HG03442 (cell line): ENCODE data around the gene TBC1D9B.
A peak's percentile ranks its signal among the peaks of the same experiment; 100 is the strongest.

ENCODE experiments used
- ATAC-seq: cut with Tn5 transposase; IDR thresholded peaks from one replicate; pipeline ENCODE4 v1.9.1; 2021; ENCODE audit warnings: mild to moderate bottlenecking, moderate library complexity; ENCODE audit not compliant: unreplicated experiment

Gene TBC1D9B

DNA sequence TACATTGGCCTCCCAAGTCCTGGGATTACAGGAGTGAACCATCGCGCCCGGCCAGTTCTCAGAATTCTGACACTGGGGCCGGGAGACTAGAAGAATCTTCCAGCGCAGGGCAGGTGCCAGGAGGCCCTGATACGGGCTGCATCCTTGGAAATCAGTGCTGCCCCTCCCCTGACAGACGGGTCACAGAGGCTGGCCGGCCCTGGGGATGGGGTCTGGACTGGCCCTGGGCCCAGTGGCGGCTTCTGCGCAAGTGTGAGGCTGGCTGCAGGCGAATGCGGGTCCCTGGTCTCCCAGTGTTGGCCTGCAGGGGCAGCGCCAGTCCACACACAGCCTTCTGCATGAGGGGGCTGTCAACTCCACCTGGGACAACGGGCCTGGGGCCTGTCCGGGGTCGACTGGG lies 831 bp upstream of the TBC1D9B start:
- no peak for ATAC-seq

DNA sequence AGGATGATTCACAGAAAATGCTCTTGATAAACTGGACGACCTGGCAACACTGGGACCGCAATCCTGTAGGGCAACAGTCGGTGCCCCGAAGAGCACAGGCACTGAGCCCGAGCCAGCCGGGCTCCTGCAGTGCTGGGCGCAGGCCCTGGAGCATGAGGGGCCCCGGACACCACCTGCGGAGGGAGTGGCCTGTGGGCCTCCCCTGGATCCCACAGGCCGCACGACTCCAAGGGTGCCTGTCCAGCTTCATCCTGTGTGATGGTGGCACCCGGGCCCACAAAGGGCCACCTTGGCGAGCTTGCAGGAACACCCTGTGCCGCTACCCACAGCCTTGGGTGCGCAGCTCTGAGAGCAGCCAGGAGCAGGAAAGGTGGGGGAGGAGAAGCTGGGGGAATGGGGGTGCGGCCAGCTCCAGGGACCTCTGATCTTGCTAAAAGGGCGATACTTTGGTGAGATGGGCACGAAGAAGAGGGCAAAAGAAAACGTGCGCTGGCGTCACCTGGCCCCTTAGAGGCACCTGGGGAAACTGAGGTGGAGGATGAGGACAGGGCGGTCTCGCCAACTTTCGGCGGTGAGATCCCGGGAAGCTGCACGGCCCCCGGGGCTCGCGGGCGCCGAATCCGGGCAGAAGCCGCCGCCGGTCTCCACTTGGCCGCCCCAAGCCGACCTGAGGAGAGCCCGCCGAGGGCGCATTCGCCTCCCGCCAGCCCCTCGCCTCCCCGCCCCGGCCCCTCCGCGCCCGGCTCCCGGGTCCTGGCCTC lies 722 bp downstream of the TBC1D9B start:
- peak; percentile 31 for ATAC-seq

DNA sequence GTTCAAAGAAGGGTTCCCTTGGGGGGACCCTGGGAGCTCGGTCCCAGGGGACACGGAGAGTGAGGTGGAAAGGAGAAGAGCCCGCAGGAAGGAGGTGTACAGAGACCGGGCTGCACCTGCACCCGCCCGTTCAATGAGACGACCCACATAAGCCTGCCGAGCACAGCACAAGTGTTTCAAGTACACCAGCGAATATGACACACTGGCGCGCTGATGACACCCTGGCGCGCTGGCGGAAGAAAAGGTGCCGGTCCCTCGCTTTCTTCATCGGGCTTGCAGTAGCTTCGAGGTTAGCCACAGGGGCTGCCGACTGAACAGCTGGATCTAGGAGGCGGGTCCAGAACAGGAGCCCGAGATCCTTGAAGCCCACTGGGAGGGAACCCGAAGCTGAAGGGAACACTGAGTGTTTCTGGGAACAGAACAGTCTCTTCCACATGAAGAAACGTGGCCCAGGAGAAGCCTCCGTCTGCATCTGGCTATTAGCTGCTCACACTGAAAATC lies 1.4 kb downstream of the TBC1D9B start:
- no peak for ATAC-seq

DNA sequence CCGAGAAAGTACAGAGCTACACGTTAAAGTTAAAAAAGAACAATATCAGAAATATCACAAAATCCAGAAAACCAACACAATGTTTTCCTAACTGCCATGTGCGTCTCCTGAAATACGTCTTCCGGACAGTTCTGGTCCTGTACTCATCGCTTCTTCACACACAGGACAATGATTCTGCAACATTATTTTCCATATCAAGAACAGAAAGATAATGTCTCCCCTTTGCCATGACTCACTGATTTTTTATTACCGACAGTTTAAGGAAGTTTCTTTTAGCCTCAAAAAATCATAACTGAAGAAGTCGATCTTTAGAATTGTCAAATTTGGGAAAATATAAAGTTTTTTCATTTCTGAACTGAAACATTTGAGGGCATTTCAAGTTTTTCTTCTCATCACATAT lies 2.5 kb downstream of the TBC1D9B start:
- no peak for ATAC-seq

DNA sequence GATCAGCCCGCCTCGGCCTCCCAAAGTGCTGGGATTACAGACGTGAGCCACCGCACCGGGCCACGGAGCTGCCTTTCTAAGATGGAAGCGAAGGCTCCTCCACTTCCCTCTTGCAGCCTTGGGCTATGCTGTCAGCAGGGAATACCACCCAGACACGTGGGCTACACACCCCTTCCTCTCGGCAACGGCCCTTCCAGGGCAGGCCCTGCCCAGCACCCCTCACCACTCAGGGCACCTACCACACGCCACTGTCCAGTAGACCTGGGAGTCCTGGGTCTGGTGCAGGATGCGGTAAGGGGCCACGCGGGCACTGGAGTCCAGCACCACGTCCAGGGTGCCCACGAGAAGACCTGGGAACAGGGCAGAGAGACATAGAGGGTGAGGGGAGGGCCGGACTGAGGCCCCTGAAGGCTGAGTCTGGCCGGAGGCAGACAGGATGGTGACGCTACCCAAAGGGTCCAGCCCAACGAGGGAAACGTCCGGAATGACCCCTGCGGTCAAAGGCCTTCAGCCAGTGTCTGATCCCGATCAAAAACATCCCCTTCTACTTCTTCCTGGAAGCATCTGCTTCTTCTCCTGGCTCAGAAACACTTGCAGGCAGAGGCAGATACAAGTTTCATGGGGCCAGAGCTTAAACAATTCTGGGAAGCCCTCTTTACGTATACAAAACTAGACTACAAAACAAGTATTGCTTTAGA lies 3.1 kb downstream of the TBC1D9B start:
- ATAC-seq = no peak

DNA sequence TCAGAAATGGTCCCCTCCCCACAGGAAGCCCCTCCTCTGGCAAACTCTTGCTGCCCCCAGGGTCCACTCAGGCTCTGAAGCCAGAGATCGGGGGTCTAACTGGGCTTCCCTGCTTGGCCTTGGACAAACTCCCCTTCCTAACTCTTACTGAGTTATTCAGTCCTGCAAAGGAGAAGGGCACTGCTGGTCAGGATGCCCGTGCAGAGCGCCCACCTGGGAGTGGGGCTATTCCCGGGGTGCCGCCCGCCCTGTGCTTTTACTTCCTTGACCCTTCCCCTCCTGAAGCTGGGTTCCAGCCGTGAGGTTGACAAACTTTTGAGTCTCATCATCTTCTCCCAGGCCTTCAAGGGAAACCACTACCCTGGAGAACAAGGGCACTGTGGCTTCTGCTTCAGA lies 4.9 kb downstream of the TBC1D9B start:
- no peak for ATAC-seq

DNA sequence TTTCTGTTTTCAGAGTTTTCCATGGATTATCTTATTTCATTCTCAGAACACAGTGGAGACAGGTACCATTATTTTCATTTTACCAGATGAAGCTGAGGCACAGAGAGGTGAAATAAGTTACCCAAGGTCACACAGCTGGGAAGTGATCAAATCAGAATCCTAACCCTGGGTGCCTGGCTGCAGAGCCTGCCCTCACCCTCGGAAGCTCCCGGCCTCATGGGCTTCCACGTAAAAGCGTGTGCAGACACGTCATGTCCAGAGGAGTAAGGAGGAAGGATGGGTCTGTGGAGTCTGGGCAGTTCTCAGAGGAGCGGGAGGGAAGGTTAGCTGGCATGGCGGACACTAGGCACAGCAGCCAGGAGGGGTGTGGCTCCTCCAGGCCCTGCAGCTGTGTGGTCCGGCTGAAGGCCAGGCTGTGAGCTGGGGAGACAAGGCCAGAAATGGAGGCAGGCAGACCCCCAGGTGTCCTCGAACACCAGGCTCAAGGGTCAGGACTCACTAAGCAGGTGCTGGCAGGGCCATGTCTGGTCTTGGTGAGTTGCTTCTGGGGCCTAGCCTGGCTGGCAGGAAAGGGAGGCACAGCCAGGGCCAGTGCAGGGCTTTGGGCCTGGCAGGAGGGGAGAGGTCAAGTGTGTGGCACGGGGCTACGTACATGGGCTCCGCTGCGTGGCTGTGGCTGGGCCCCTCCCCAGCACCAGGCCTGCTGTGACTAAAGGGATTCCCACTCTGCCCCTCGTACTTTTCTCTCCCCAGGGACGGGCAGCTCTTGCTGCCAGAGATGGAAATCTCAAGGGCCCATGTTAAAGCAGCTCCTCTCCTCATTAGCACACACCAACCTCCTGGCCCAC lies 5.6 kb downstream of the TBC1D9B start:
- ATAC-seq = no peak

DNA sequence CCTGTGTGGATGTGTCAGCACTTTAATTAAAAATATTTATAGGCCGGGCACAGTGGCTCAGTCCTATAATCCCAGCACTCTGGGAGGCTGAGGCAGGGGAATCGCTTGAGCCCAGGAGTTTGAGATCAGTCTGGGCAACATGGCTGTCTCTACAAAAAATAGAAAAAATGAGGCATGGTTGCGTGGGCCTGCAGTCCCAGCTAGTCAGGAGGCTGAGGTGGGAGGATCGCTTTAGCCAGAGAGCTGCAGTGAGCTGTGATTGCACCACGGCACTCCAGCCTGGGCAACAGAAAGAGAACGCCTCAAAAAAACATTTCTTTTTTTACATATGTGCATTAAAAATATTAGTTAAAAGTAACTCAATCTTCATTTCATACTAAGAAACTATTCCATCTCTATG lies 6.2 kb downstream of the TBC1D9B start:
- no peak for ATAC-seq

DNA sequence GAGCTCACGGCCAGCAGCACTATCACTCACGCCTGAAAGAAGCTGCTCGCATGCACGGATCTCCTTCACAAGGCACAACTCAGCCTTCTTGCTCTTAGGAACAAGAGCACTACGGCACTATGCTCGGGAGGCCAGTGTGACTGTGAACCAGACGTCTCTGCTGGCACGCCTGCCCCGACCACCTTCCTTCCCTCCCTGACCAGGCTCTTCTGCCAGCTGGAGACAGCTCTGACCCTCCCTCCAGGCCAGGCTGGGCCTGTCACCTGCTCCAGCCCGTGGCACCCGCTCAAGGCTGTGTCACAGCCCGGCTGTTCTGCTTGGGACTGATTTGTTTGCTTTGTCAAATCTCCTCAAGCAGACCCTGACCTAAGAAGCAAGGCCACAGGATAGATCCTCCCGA lies 7.0 kb downstream of the TBC1D9B start:
- no peak for ATAC-seq

DNA sequence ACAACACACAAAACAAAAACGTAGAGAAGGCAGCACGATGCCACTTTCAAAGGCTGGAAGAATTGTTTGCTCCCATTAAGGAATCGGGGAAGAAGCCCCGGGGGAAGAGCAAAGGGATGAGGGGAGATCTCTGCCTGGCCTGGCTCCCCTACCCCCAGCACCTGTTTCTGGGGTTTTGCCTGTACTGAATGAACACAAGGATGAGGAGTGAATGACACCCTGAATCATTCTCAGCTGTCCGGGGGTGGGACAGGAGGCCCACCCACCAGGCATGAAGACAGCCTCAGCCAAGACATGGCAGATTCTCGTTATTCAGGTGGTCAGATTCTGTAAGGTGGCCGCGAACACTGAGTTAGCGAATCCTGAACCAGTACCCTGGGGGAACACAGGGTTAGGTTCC lies 7.5 kb downstream of the TBC1D9B start:
- no peak for ATAC-seq

DNA sequence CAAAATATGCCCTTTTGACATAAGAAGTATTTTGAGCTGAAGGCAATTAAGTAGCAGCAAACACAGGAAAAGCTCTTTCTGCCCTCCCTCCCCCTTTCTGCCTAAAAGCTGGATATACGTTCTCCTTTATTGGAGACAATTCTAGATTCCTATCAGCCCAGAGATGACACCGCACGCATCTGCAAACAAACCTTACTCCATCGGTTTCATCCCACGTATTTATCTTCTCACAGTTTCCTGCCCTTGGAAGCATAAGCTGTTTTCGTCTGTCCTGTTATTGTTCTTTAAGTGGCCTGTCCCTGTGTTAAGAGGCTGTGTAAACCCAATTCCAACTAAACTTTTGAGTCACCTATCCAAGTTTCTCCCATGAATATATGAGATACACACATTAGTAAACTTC lies 11.8 kb downstream of the TBC1D9B start:
- ATAC-seq = no peak

DNA sequence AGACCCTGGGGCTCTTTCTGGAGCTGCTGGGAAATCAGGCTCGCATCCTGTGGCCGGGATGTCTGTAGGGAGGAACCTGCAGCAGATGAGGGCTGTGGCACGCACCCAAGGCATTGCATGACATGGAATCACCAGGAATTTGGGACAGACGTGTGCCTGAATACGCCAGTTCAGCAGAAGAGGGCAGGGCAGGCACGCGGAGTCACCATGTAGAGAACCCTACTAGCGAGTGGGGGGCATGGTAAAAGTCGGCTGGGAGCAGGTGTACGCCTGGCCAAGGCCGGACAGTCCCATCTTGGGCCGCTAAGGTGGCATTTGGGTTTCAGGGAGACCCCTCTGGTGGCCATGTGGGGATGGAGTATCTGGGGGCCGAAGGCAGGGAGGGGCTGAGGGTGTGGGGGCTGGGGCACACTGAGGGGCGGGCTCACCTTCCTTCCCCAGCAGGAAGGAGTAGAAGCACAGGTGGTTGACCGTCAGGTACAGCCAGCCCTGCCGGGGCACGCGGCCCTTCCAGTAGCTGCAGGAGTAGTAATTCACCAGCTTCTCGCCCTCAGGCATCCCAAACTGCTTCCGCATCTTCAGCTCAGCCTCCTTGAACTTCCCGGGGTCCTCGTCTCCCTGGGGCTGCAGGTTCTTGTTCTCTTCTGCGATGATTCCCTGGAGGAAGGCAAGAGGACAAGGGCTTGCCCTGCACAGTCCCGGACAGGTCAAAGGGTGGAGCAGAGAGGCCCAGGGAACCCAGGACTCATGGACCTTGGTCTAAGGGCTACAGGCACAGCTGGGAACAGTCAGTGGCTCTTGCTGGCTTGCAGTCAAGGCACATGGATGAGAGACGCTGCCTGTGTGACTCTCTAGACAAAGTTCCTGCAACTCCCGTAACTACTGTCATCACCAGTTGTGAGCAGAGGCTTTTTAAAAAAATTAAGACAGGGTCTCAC lies 13.5 kb downstream of the TBC1D9B start:
- no peak for ATAC-seq

DNA sequence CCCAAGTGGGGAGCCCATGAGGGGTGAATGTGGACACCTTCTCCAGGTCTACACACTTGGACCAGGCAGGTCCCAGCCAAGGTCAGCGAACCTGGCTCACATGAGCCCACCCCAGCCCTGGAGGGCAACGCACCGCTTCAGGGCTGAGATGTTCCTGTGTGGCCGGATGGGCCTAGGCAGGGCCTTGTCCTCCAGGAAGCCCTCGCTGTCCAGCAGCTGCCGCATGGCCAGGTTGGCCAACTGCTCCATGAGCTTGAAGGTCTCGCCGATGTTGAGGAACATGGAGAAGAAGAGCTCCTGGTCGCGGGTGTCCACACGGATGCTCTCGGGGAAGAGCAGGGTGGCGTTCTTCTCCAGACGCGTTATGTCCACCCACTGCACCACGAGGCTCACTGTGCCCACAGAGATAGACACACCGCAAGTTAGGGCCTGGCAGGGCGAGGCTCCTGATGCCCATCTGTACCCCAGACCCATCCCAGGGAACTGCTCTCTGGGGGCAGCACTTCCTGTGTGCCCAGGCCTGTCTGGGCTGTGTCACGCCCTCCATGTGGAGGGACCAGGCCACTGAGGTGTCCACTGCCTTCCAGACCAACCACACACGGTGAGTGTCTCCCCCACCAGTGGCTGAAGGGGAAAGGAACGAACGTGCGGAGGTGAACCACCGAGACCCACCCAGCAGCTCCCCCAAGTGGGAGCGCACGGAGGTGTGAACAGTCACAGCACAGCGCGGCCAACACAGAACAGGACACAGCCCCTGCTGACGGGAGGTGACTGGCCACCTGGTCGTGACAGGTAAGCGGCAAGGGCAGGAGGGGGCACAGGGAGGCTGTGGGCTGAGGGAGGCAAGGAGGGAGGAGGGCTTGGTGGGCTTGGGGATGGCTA lies 14.4 kb downstream of the TBC1D9B start:
- ATAC-seq = no peak

DNA sequence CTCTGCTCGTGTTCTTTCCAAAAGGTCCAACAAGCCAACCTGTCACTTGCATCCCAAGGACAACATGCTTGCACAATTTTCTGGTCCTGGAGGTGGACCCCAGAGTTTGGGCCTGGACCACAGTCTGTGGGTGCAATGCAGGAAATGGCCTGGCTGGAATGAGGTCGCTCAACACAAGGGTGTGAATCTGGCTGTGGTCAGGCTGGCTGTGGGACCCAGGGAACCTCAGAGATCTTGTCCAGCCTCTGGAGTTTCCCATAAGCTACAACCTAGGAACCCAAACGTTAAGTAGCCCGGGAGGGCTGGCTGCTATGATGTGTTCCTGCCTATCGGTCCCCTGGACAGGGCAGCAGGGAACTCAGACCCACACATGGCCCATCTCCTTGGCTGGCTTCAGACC lies 15.4 kb downstream of the TBC1D9B start:
- ATAC-seq = no peak

DNA sequence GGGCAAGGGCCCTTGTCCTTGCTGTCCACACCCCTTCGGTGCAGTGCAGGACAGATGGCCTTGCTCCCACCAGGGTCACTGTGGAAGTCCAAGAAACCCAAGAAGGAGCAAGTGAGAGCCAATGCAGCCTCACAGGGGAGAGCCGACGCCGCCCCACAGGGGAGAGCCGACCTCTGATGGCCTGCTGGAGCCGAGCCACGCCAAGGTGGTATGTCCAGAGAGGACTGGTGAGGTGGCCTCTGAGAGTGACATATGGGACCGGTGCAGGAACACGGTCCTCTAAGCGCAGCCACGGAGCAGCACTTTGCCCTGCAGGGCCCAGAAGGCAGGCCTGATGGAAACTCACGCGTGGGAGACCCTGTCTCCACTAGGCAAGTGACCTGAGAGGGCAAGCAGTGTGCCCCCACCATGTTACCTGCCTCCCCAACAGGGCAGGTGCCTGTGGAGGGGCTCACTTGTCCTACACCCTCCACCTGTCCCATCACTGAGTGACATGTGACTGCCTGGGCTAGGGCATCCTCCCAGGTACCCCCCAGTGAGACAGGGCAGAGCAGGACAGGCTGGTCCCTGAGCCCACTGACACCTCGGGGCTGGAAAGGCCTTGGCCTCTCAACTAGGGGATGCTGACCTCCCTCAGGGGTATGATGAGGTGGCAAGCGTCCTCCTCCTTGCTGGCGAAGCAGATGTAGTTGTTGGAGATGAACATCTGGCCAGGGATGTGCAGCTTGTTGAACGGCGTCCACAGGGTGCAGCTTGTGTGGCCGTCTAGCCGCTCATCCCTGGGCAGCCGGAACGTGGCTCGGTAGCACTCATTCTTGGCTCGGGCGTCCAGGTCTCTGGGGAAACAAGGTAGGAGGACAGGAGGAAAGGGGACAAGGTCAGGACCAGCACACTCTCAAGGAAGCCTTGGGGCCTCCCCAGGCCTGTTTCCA lies 16.7 kb downstream of the TBC1D9B start:
- ATAC-seq = no peak

DNA sequence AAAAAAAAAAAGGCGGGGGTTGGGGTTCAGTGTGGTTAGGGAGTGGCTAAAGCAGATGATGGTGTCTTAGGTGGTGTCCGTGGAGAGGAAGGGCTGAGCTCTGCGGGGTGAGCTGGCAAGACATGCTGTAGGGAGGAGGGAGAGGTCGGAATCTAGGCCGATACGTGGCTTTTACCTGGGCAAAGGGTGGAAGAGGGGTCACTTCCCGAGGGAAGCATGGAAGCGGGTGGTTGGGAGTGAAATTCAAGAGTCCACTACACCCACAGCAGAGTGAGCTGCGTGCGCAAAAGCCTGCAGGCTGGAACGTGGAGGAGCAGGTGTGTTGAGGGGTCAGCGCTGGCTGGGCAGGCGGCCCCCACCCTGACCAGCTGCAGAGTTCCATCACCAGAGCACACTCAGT lies 17.8 kb downstream of the TBC1D9B start:
- no peak for ATAC-seq

DNA sequence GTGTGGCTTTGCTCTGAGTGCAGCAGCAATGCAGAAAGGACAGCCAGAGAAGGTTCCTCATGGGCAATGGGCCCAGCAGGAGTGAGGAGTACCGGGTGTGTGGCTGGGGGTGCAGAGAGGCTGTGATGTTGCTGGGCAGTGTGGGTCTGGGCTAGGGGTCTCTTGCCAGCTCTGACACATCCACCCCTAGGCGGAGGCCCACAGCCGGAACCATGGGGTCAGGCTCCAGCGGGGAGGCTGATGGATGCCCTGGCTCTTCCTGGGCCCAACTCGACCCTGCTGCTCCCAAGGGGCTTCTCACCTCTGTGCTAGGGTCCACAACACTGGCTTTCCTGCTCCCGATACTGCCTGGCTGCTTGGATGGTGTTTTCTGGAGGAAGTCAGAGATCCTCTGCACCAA lies 19.9 kb downstream of the TBC1D9B start:
- no peak for ATAC-seq

DNA sequence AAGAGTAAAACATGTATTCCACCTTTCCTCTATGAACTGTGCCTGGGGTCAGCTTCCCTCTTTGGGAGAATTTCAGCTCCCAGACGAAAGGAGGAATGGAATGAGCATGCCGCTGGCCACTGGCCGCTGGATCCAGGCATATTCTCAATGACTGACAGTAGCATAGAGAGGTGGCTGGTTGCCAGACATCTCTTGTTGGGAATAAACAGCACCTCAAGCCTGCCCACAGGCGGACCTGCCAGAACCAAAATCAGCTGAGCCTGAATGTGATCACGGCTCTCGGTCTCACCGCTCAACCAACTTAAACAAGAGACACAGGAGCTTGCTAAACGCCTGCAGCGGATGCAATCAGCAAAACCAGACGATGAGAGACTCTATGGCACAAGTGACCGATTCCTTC lies 20.6 kb downstream of the TBC1D9B start:
- no peak for ATAC-seq
